HG02970 (cell line): ENCODE results near the gene CNFN.

ENCODE experiments used
- ATAC-seq: cut with Tn5 transposase; IDR thresholded peaks from one replicate; pipeline ENCODE4 v1.9.1; 2021; ENCODE audit warnings: mild to moderate bottlenecking, moderate library complexity, moderate number of reproducible peaks; ENCODE audit not compliant: unreplicated experiment, low FRiP score

Gene CNFN

DNA sequence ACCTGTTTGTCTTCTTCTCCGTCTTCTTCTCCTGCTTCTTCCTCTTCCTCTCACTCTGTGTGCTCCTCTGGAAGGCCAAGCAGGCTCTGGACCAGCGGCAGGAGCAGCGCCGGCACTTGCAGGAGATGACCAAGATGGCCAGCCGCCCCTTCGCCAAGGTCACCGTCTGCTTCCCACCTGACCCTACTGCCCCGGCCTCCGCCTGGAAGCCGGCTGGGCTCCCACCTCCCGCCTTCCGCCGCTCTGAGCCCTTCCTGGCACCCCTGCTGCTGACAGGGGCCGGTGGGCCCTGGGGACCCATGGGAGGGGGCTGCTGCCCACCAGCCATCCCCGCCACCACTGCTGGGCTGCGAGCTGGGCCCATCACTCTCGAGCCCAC is 13.9 kb downstream of the CNFN start:
- ATAC-seq: no peak

DNA sequence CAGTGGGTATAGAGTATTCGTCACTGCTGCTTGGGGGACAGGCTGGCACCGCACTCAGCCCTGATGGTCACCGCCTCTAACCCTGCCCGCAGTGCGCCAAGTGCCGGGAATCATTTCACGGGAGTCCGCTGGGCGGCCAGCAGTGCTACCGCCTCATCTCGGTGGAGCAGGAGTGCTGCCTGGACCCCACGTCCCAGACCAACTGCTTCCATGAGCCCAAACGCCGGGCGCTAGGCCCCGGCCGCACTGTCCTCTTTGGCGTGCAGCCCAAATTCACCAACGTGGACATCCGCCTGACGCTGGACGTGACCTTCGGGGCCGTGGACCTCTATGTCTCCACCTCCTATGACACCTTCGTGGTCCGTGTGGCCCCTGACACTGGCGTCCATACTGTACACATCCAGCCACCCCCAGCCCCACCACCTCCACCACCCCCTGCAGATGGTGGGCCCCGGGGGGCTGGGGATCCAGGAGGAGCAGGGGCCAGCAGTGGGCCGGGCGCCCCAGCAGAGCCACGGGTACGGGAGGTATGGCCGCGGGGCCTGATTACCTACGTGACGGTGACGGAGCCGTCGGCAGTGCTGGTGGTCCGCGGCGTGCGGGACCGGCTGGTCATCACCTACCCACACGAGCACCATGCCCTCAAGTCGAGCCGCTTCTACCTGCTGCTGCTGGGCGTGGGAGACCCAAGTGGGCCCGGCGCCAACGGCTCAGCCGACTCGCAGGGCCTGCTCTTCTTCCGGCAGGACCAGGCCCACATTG is 14.5 kb downstream of the CNFN start:
- no peak for ATAC-seq

DNA sequence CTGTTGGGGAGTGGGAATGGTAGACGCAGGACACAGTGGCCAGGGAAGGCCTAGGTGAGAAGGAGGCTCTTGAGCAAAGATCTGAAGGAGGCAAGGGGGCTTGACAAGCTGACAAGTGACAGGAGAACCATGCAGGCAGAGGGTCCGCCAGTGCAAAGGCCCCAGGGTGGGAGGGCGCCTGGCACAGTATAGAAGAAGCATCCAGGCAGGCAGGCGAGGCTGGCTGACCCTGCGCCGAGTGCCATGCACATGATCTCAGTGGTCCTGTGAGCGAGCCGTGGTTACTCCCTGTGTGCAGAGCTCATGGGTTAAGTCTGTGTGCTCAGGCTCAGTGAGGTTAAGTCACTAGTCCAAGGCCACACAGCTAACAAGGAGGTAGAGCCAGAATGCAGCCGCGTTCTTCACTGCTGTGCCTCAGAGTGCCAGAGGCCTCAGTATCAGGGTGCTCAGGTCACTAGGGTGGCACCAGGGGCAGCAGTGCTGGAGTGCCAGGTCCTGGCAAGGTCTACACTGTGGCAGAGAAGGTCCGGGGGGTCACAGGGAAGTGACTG is 15.2 kb downstream of the CNFN start:
- no peak for ATAC-seq

DNA sequence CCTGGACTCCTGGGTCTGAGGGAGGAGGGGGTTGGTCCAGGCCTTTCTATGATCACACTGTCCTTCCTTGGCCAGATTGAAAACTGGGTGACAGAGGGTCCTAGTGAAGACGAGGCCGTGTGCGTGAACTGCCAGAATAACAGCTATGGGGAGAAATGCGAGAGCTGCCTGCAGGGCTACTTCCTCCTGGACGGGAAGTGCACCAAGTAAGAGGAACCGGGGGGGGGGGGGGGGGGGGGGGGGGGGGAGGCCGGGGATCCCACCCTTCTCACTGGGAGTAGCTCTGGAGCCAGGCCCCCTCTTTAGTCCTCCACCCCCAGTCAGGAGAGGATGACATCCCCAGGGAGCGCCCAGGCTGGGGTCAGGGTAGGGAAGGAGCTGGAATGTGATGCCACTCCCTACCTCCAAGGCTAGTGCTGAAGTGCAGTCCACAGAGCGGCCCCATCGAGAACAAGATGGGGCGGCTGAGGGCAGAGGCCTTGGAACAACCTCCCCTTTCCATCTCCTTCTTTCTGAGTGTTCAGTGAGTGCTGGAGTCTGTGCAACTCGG is 19.4 kb downstream of the CNFN start:
- ATAC-seq: no peak

DNA sequence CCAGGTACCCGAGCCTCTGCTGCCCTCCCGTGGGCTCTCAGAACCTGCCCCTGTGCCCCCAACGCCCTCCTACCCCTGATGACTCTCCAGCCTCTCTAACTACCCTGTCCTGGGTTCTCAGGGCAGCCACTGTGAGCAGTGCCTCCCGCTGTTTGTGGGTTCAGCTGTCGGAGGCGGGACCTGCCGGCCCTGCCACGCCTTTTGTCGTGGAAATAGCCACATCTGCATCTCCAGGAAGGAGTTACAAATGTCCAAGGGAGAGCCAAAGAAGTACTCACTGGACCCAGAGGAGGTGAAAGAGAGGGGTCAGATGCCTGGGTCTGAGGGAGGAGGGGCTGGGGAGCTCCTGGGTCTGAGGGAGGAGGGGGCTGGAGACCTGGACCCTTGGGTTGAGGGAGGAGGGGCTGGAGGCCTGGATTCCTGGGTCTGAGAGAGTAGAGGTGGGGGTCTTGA is 20.0 kb downstream of the CNFN start:
- no peak for ATAC-seq

DNA sequence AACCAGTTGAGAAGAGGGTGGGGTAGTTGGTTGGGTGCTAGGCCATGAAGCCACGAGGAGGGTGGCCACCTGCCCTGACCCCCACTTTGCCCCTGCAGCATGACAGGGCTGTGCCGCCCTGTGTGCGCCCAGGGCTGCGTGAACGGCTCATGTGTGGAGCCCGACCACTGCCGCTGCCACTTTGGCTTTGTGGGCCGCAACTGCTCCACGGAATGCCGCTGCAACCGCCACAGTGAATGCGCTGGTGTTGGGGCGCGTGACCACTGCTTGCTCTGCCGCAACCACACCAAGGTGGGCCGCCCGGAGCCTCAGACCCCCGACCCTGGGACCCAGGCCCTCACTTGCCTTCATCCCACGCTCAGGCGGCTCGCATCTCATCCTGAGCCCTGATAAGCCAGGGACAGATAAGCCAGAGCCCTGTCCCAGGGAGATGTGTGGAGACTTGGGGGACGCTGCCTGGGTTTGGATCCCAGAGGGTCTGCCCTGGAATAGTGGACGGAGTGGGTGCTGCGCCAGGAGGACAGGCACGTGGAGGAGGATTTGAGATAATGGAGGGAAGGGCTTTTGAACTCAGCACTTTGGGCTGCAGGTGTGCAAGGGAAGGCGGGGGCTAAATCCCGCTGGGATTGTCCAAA is 20.5 kb downstream of the CNFN start:
- ATAC-seq: no peak

DNA sequence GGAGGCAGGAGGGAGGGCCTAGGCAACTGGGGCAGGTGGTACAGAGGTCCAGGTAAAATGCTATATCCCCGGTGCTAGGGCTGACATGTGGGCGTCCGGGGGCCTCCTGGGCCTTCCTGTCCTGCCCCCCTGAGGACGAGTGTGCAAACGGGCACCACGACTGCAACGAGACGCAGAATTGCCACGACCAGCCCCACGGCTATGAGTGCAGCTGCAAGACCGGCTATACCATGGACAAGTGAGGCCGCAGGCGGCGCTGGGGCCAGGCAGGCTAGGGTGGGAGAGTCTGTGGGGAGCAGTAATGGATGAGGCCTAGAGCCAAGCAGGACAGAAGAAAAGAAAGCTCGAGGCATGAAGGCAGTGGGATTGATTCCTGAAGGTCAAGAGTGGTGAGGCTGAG is 21.3 kb downstream of the CNFN start:
- no peak for ATAC-seq

DNA sequence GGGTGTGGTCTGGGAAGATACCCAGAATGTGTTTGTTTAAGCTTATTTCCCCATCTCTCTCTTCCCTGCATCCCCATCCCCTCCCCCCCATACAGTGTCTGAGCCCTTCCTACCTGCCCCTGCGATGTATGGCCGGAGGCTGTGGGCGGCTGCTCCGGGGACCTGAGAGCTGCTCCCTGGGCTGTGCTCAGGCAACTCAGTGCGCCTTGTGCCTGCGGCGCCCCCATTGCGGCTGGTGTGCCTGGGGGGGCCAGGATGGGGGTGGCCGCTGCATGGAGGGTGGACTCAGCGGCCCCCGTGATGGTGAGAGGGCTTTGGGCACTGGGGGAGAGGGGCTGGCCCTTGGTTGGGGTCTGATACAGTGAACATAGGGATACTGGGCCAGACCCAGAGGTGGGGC is 21.7 kb downstream of the CNFN start:
- ATAC-seq: no peak

DNA sequence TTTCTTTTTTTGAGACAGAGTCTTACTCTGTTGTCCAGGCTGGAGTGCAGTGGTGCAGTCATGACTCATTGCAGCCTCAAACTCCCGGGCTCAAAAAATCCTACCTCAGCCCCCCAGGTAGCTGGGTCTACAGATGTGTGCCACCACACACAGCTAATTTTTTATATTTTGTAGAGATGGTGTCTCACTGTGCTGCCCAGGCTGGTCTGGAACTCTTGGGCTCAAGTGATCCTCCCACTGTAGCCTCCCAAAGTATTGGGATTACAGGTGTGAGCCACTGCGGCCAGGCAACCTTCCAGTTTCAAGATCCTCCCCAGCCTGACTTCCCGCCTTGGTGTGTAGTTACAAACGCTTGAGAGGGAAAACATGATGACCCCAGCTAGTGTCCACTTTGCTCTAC is 22.2 kb downstream of the CNFN start:
- ATAC-seq: no peak

DNA sequence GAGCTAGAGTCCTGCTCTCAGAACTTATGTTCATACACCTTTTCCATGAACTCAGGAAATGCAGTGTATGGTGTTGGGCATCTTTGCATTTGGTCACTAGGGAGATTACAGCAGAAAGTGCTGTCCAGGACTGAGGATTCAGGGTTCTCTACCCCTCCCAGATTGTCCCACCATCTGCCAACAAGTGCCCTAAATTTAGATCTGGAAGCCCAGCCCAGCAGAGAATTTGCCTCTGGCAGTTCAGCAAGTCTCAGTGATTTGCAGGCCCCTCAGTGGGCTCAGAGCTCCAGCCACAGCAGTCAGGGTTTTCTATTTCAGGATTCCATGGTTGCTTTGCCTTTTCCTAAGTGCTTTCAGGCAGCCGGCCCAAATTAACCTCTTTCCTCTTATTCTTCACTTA is 23.4 kb downstream of the CNFN start:
- ATAC-seq: no peak

DNA sequence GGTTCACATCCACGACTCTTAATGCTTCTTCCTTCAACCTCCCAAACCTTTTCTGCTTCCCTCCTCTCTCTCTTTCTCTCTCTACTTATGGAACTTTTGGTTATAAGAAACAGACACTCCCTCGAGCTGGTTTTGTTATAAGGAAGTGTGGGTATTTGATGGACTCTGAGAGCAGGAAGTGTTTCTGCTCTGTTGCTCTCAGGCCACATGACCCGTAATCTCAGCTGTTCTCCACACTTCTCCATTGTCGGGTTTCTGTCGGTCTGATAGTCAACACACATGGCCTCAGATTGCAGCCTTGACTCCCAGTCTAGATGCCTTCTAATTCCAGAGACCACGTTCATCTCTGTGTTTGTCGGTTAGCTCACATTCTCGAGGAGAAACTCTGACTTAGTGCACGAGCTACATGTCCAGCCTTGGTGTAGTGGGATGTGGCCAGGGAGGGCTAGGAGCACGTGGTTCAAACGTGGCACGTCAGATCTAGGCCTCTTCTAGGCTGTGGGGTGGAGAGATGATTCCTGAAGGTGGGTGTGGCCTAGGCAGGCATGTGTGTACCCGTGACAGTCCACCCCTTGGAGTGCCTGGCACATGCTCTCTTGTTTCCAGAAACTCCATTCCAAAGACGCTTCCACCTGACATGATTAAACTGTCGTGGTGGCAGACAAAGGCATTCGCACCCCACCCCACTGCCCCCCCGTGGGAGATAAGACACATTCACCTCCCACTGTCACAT is 26.3 kb downstream of the CNFN start:
- ATAC-seq: no peak

DNA sequence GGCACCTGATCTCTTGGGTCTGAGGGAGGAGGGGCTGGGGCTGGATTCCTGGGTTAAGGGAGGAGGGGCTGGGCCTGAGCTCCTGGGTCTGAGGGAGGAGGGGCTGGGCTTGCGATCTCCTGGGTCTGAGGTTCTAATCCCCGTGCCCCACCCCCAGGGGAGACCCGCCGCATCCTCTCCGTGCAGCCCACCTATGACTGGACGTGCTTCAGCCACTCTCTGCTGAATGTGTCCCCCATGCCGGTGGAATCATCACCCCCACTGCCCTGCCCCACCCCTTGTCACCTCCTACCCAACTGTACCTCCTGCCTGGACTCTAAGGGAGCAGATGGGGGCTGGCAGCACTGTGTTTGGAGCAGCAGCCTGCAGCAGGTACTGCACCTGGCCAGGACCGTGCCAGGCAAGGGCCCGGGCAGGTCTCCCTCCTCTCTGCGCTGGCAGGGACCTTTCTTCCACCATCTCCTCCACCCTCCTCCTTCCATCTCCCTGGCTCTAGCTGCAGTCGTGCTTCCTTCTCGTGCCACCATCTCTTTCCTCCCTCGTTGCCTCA is 27.1 kb downstream of the CNFN start:
- no peak for ATAC-seq

DNA sequence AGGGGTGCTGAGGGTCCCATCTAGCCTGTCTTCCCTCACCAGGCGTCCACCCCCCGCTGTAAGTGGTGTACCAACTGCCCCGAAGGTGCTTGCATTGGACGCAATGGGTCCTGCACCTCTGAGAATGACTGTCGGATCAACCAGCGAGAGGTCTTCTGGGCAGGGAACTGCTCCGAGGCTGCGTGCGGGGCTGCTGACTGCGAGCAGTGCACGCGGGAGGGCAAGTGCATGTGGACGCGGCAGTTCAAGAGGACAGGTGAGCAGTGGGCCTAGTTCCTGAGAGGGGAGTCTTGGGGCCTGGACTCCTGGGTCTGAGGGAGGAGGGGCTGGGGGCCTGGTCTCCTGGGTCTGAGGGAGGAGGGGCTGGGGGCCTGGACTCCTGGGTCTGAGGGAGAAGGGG is 27.8 kb downstream of the CNFN start:
- ATAC-seq: no peak

DNA sequence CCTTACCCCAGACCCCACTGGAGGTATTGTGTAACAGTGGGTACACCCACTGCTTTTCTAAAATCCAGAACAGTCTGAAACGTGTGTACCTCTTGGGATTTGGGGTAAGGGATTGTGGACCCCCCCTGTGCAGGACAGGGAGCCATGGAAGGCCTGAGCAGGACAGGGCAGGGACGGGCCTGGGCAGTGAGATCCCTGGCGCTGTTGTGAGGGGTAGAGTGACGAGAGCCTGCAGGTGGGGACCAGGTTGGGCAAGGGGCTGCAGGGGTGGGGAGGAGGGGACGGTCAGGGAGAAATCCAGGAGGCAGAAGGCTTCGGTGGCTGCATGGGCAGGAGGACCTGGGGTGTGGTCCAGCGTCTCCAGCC is 28.6 kb downstream of the CNFN start:
- ATAC-seq: no peak

DNA sequence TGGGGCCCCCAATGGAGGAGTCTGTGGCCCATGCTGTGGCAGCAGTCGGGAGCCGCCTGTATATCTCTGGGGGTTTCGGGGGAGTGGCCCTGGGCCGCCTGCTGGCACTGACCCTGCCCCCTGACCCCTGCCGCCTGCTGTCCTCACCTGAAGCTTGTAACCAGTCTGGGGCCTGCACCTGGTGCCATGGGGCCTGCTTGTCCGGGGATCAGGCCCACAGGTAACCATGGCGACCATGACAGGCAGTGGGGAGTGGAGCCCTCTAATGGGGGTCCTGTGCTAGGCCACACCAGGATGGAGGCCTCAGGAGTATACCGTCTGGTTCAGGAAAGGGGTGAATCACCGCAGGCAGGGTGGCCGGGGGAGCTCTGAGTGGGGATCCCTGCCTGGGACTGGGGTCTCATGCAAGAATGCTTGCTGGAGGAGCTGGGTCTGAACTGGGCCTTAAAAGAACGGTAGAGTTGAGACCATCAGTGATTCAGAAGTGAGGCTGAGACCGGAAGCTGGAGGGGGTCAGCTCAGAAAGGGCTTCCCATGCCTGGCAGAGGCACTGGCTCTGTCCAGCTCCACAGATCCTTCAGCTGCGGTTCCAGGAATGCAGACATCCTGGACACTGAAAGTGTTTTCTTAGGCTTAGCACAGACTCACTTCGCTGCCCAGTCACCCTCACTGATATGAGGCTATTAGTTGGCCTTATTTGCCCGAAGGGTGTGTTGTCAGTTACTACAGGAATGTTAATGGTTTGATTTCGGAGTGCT is 29.1 kb downstream of the CNFN start:
- ATAC-seq: no peak

DNA sequence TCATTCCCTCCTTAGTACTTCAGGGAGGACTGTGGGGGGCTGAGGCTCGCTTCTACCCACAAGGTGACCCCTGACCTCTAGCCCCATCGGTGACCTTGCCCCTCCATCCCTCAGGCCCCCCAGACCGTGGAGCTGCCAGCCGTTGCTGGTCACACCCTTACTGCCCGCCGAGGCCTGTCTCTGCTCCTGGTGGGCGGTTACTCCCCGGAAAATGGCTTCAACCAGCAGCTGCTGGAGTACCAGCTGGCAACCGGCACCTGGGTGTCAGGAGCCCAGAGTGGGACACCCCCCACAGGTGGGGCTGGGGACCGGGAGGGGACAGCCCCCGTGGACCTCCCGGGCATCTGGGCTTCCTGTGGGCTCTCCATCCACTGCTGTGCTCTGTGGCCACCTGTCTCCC is 32.8 kb downstream of the CNFN start:
- ATAC-seq: no peak

DNA sequence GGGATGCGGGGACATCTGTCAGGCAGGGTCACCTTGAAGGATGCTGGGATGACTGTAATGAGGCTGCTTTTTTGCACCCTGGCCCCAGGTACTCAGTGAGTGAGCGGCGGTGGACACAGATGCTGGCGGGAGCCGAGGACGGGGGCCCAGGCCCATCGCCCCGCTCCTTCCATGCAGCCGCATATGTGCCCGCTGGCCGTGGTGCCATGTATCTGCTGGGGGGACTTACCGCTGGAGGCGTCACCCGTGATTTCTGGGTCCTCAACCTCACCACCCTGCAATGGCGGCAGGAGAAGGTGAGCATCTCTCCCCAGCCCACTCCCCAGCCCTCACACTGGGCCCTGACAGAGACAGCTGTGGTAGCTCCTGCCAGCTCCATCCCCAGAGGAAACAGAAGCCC is 33.4 kb downstream of the CNFN start:
- no peak for ATAC-seq

DNA sequence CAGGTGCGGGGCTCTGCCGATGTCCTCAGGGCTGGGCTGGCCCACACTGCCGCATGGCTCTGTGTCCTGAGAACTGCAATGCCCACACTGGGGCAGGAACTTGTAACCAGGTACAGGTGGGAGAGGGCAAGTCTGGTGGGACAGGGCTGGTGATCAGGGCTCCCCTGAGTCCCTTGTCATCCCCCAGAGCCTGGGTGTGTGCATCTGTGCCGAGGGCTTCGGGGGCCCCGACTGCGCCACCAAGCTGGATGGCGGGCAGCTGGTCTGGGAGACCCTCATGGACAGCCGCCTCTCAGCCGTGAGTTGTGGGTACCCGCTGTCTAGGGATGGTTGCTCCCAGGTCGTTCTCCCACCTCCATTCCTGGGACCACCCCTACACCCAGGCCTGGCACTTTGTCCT is 34.2 kb downstream of the CNFN start:
- ATAC-seq: no peak

DNA sequence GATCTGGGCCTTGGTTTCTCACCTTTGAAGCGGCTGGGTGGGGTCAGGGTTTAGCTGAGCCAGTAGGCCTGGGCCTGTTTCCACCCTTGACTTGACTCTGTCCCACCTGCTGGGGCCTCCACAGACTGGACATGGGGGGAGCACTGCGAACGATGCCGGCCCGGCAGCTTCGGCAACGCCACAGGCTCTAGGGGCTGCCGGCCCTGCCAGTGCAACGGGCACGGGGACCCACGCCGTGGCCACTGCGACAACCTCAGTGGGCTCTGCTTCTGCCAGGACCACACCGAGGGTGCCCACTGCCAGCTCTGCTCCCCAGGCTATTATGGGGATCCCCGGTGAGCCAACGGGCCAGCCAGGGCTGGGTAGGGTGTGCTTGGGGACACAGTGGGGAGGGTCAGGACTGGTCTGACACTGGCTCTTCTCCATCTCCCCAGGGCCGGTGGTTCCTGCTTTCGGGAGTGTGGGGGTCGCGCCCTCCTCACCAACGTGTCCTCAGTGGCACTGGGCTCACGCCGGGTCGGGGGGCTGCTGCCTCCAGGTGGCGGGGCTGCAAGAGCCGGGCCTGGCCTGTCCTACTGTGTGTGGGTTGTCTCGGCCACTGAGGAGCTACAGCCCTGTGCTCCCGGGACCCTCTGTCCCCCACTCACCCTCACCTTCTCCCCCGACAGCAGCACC is 36.6 kb downstream of the CNFN start:
- ATAC-seq: no peak
